Heart right ventricle (tissue), 16 donors: ENCODE results near the gene TUBAL3. TPM values are rescaled to one million over a fixed set of nuclear protein-coding genes. Genes with fewer than 3 reads are reported as not detected.

Source experiments
- ATAC-seq, 8 donors: fragments of 200-7000 bp; cut with Tn5 transposase; one replicate each; pipeline ENCODE4 v1.9.1; 2020; ENCODE audit warnings: mild to moderate bottlenecking in 8 of 8, moderate library complexity in 8 of 8, moderate number of reproducible peaks in 1 of 8
- DNase-seq, 2 donors: peaks; one replicate each; pipeline ENCODE4 v3.0.0-alpha.2; 2020
- H3K27ac ChIP-seq, 10 donors: fragments of 200-600 bp; sonication (generic) in 2 of 10; one replicate each; pipeline versions ENCODE4 v1.5.0 to v1.8.0; 2020 to 2022; ENCODE audit warnings: mild to moderate bottlenecking in 3 of 10
- H3K27me3 ChIP-seq, 7 donors: fragments of 200-600 bp; one replicate each; pipeline ENCODE4 v1.8.0; 2021 to 2022; ENCODE audit warnings: mild to moderate bottlenecking in 2 of 7
- H3K36me3 ChIP-seq, 9 donors: fragments of 200-600 bp; sonication (generic) in 1 of 9; one replicate each; pipeline versions ENCODE4 v1.5.0 to v1.8.0; 2020 to 2022; ENCODE audit warnings: mild to moderate bottlenecking in 2 of 9
- H3K4me1 ChIP-seq, 9 donors: fragments of 200-600 bp; sonication (generic) in 1 of 9; one replicate each; pipeline versions ENCODE4 v1.5.0 to v1.8.0; 2020 to 2022; ENCODE audit warnings: mild to moderate bottlenecking in 4 of 9
- H3K4me3 ChIP-seq, 10 donors: fragments of 200-600 bp; sonication (generic) in 2 of 10; one replicate each; pipeline versions ENCODE4 v1.5.0 to v1.8.0; 2020 to 2022; ENCODE audit warnings: mild to moderate bottlenecking in 7 of 10, moderate library complexity in 2 of 10
- H3K9me3 ChIP-seq, 11 donors: fragments of 200-600 bp in 10 of 11; sonication (generic) in 2 of 11; one replicate each; pipeline versions ENCODE4 v1.5.0 to v1.8.0; 2013 to 2022; ENCODE audit warnings: mild to moderate bottlenecking in 2 of 11, control low read depth in 1 of 11, moderate library complexity in 1 of 11
- WGBS, 2 donors: extraction: QIAGEN DNeasy Blood & Tissue Kit; methylation state at CpG; one replicate each; pipeline ENCODE4 v1.1.7; 2013; ENCODE audit warnings: inconsistent platforms in 1 of 2; 5-methylcytosine and 5-hydroxymethylcytosine counted together
- intact Hi-C, 10 donors: fragments of 100-400 bp; cut with DNase I; formaldehyde crosslinking; loops; one replicate each; pipeline versions ENCODE4 v1.11.1 to v1.14.2; 2022
- polyA plus RNA-seq, 2 donors: library from polyadenylated mRNA; stranded (reverse); fragments of 200-250 nt; gene quantifications; one replicate each; pipeline ENCODE4 v1.2.3, GENCODE V29; 2013
- total RNA-seq, 10 donors: library from RNA; stranded (reverse); fragmentation: NEBNext Ultra II Directional in 3 of 10; extraction: Animal tissue kit (Norgen Biotek cat#: 25700) in 3 of 10; gene quantifications; one replicate each; pipeline versions ENCODE4 v1.2.1 to v1.2.4, GENCODE V29; 2021 to 2023
- TF ChIP-seq, protein P1 (sequence below), 9 donors: fragments of 200-600 bp; sonication (generic) in 2 of 9; IDR thresholded peaks; one replicate each; pipeline versions ENCODE4 v1.5.0 to v1.8.0; 2021 to 2022; ENCODE audit warnings: antibody characterized with exemption in 9 of 9, mild to moderate bottlenecking in 5 of 9, moderate library complexity in 1 of 9
- donor health status: Arrhythmogenic right ventricular cardiomyopathy.
- donor health status: ischemic (EF 13 %, LVEDD 7.1; RV severe dilation, severe dysfunction).
- donor health status: healthy with polysubstance abuse.
- donor health status: DM: no; HTN: yes; CAD: no.
- donor health status: DM: no; HTN: no; CAD: no.
- donor health status: ischemic (EF 25% LVEDD 6.9; RV normal size, moderate dysfunction).
- donor health status: ischemic (EF 25% LVEDD 5.7; RV mildly dilated, moderate dysfunction).
- donor health status: healthy.
- donor health status: DM: yes; HTN: yes; CAD: no.
- donor health status: Ischemic cardiomyopathy.
- donor health status: ischemic (EF 35%, LVEDD 5.7; RV mildly dilated, moderate dysfunction).
- donor health status: nonischemic (EF 11% LVEDD 7.7; RV severe dilation, severe dysfunction).
- donor health status: DM: yes; HTN: yes; CAD: no.
- donor health status: PGD.
- donor health status: ischemic (EF 29% LVEDD 5.4; RV normal size, mild dysfunction).
- donor health status: nonischemic (EF 23%, LVEDD 6.1; RV moderate dilation, normal function).

TUBAL3 gene
- total and polyA plus RNA-seq, 12 donors, result 0.14 to 0.72 (median 0.20) TPM; not detected in 3

DNA sequence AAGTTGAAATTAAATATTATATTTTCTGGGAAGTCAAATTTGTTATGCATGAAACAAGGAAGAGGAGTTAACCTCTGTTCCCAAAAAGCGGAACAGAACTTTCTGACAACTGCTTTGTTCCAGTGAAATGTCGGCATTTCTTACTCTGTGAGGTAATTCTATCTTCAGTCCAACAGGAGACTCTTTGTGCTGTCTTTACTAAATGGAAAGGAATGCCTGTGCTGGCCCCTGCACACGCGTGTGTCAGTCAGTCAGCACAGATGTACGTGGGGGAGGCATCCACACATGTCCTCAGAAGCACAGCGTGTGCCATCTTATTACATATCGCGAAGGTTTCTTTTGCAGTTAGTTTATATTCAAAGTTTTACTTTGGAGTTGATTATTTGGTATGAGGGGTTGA, 45.2 kb upstream of the TUBAL3 start:
- Histone ChIP-seq H3K4me3 (peak overlapping the region in 7 of 10 donors; percentile 43 to 64 (median 58)), H3K27me3 (no peaks in the 10 kb centered on the region), H3K27ac (peak overlapping the region in 7 of 10 donors; percentile 1 to 77 (median 31)), H3K4me1 (peaks cover 0 to 43% (median 7%) of the 10 kb centered on the region in 9 donors), H3K36me3 (peaks cover 0 to 34% (median 20%) of the 10 kb centered on the region in 9 donors), H3K9me3 (no peaks in the 10 kb centered on the region)
- ATAC-seq, result peak in 5 of 8 donors; percentile 32 to 73 (median 52)
- no peak for DNase-seq
- intact Hi-C loops, result loop anchor here in 6 of 10 donors (5.0 to 10.0 kb wide), 4 partner anchors 87 to 425 kb away; no protein-coding TSS in a partner anchor
- 43 to 56% methylated on average over 8 of the region's 8 CpGs for WGBS, 2 donors
- TF ChIP-seq, protein P1, sequence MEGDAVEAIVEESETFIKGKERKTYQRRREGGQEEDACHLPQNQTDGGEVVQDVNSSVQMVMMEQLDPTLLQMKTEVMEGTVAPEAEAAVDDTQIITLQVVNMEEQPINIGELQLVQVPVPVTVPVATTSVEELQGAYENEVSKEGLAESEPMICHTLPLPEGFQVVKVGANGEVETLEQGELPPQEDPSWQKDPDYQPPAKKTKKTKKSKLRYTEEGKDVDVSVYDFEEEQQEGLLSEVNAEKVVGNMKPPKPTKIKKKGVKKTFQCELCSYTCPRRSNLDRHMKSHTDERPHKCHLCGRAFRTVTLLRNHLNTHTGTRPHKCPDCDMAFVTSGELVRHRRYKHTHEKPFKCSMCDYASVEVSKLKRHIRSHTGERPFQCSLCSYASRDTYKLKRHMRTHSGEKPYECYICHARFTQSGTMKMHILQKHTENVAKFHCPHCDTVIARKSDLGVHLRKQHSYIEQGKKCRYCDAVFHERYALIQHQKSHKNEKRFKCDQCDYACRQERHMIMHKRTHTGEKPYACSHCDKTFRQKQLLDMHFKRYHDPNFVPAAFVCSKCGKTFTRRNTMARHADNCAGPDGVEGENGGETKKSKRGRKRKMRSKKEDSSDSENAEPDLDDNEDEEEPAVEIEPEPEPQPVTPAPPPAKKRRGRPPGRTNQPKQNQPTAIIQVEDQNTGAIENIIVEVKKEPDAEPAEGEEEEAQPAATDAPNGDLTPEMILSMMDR (IDR thresholded peaks at IDR 0.05), result peak in 1 of 9 donors; percentile 5

DNA sequence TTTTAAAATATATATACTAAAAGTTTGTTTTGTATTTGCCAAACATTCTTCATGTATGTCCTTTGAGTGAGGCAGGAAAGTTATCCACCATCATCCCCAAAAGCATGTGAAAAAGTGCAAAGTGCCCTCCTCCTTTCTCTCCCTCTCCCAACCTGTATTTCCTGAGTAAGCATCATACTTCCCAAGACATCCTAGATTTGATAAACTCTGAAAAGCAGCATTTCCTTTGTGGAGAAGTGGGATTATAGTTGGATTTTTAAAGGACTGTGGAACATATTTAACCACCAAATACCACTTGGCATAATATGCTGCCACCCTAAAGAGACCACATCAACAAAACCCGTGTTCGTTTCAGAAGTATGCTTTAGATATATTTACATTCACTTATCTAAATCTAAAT, 44.6 kb upstream of the TUBAL3 start:
- H3K27me3 ChIP-seq, result no peaks in the 10 kb centered on the region
- TF ChIP-seq, protein P1 (IDR thresholded peaks at IDR 0.05), result no peak
- peak overlapping the region in 8 of 10 donors; percentile 10 to 64 (median 57) for H3K4me3 ChIP-seq
- peak overlapping the region in 7 of 10 donors; percentile 1 to 77 (median 31) for H3K27ac ChIP-seq
- H3K4me1 ChIP-seq, result peaks cover 0 to 43% (median 7%) of the 10 kb centered on the region in 9 donors
- peaks cover 0 to 28% (median 14%) of the 10 kb centered on the region in 9 donors for H3K36me3 ChIP-seq
- WGBS, 2 donors, result 61 to 62% methylated on average over 2 of the region's 2 CpGs
- H3K9me3 ChIP-seq, result no peaks in the 10 kb centered on the region
- ATAC-seq (no peak), DNase-seq (no peak)
- intact Hi-C loops, result loop anchor here in 5 of 10 donors (5.0 to 10.0 kb wide), 4 partner anchors 88 to 426 kb away; no protein-coding TSS in a partner anchor

DNA sequence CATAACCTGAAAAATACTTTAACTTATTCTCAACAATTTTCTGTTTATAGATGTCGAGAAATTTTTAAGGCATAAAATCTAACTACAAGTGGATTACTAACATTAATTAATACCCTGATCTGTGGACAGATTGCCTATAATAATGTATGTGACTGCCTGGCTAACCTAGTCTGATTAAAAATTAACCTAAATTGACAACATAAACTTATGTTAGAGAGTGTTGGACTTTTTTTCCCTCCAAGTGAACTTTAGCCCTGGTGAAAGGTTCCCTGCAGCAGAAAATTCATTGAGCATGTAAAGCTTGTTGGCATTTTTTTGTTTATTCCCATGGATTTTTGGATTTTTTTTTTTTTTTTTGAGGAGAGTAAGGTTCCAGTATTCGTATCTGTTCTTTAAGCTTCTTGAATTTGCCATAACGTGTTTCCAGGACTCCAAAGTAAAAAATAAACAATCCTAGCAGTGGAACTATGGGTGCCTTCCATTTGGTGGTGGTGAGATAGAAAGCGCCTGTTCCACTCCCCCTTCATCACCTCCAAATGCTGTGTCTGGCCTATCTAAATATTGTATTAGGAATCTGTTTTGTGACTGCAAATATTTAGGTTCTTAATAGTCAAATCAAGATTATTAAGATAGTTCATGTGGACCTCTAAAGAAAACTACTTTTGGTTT, 43.8 kb upstream of the TUBAL3 start:
- intact Hi-C loops, result loop anchor here in 5 of 10 donors (5.0 to 10.0 kb wide), 4 partner anchors 89 to 426 kb away; no protein-coding TSS in a partner anchor
- ATAC-seq, result no peak
- Histone ChIP-seq H3K36me3 (peaks cover 0 to 20% (median 12%) of the 10 kb centered on the region in 9 donors), H3K4me3 (peak overlapping the region in 9 of 10 donors; percentile 6 to 64 (median 56)), H3K4me1 (peaks cover 0 to 43% (median 7%) of the 10 kb centered on the region in 9 donors), H3K27me3 (no peaks in the 10 kb centered on the region), H3K27ac (peak overlapping the region in 7 of 10 donors; percentile 6 to 77 (median 59)), H3K9me3 (no peaks in the 10 kb centered on the region)
- 73 to 83% methylated on average over 4 of the region's 4 CpGs for WGBS, 2 donors
- TF ChIP-seq, protein P1 (IDR thresholded peaks at IDR 0.05), result no peak
- DNase-seq, result no peak

DNA sequence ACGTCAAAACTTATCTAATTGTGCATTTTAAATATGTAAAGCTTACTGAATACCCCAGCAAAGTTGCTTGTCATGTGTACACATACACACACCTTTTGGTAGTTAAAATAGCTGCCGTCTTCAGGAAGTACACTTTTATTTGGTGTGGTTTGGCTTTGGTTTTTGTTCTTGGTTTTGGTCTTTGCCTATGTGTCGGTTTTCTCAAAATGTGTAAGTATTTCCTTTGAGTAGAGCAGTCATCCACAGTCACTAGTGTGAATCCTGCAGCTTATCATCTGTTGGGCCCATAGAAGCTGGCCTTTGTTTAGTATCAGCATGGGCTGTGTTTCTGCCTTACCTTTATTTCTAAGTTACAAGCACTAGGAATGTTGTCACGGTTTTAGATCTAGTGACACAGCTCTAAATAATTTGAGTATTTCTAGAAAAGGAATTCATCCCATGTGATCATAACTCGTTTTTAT, 43.0 kb upstream of the TUBAL3 start:
- intact Hi-C loops, result loop anchor here in 5 of 10 donors (5.0 to 10.0 kb wide), 4 partner anchors 90 to 427 kb away; no protein-coding TSS in a partner anchor
- H3K9me3 ChIP-seq, result no peaks in the 10 kb centered on the region
- TF ChIP-seq, protein P1 (IDR thresholded peaks at IDR 0.05), result no peak
- H3K27me3 ChIP-seq, result no peaks in the 10 kb centered on the region
- H3K27ac ChIP-seq, result peak overlapping the region in 8 of 10 donors; percentile 19 to 77 (median 60)
- peak in 1 of 8 donors; percentile 14 for ATAC-seq
- no peak for DNase-seq
- H3K4me3 ChIP-seq, result peak overlapping the region in 9 of 10 donors; percentile 35 to 64 (median 56)
- H3K4me1 ChIP-seq, result peaks cover 0 to 43% (median 7%) of the 10 kb centered on the region in 9 donors
- 44 to 55% methylated on average over 5 of the region's 5 CpGs for WGBS, 2 donors
- H3K36me3 ChIP-seq, result peaks cover 0 to 12% (median 5%) of the 10 kb centered on the region in 9 donors
